Nephron (organoid): ENCODE measurements around the gene CELF2.

Experiments used
- H3K27ac Mint-ChIP-seq, 3 experiments: 2 replicates each; pipeline ENCODE4 v1.8.0; 2020; ENCODE audit warnings: mixed read lengths in 3 of 3, mild to moderate bottlenecking in 2 of 3, moderate library complexity in 1 of 3
- H3K27me3 Mint-ChIP-seq: 2 replicates; pipeline ENCODE4 v1.8.0; 2021; ENCODE audit warnings: low read depth, mild to moderate bottlenecking, moderate library complexity, mixed read lengths
- H3K36me3 Mint-ChIP-seq: 2 replicates; pipeline ENCODE4 v1.8.0; 2020; ENCODE audit warnings: low read depth, mixed read lengths
- H3K4me1 Mint-ChIP-seq: 2 replicates; pipeline ENCODE4 v1.8.0; 2020; ENCODE audit warnings: mixed read lengths
- H3K4me3 Mint-ChIP-seq, 3 experiments: 2 replicates each; pipeline ENCODE4 v1.8.0; 2020; ENCODE audit warnings: mild to moderate bottlenecking in 3 of 3, mixed read lengths in 3 of 3, moderate library complexity in 2 of 3
- H3K9me3 Mint-ChIP-seq: 2 replicates; pipeline ENCODE4 v1.8.0; 2020; ENCODE audit warnings: mixed read lengths
- CTCF ChIP-seq, 3 experiments: fragments of 200-600 bp; sonication (generic); IDR thresholded peaks; one replicate each; pipeline ENCODE4 v1.5.0; 2021; ENCODE audit warnings: antibody characterized with exemption in 3 of 3; ENCODE audit not compliant: unreplicated experiment in 3 of 3

Gene CELF2

GRCh38 chr10:11245510-11245909 is 227.8 kb downstream of the CELF2 start:
- no peak for TF ChIP-seq CTCF (IDR thresholded peaks at IDR 0.05; ENCODE audit: unreplicated experiment in 3 of 3)
- Mint-ChIP-seq H3K36me3 (no peaks in the 10 kb centered on the region), H3K4me3 (no peak overlapping the region), H3K27ac (no peak overlapping the region), H3K4me1 (peaks cover 53% of the 10 kb centered on the region), H3K27me3 (no peaks in the 10 kb centered on the region), H3K9me3 (no peaks in the 10 kb centered on the region)

DNA sequence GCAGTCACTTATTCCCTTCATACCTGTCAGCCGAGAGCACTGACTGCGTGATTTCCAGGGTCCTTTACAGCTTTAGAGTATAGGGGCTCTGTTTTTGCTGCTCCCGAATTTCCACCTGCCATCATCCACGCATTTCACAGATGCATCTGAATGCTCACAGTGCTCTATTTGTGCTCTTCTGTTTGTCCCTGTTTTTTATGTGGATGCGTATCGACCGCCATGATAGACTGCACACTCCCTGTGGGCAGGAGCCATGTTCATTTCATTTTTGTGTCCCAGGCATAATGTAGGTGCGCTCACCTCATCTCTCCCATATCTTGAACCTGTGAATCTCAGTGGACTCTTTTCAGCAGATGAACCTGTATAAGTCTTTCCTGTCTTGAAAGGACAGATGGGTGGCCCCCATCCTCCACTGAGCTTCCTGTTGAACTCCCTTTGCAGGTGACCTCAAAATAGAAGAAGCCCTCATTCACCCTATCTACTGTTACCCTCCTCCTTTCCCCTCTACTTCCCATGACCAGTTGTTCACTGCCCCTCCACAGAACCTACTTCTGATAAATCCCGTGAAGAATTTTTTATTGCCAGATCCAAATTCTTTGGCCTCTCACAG is 228.4 kb downstream of the CELF2 start:
- H3K4me1 Mint-ChIP-seq, result peaks cover 54% of the 10 kb centered on the region

GRCh38 chr10:11246752-11247467 is 229.2 kb downstream of the CELF2 start:
- Mint-ChIP-seq H3K4me3 (no peak overlapping the region), H3K36me3 (no peaks in the 10 kb centered on the region), H3K9me3 (no peaks in the 10 kb centered on the region), H3K27me3 (no peaks in the 10 kb centered on the region), H3K4me1 (peaks cover 55% of the 10 kb centered on the region), H3K27ac (no peak overlapping the region)
- TF ChIP-seq CTCF (IDR thresholded peaks at IDR 0.05; ENCODE audit: unreplicated experiment in 3 of 3), result no peak

More for the DNA sequence above, 228.4 kb downstream of the CELF2 start:
- Mint-ChIP-seq H3K36me3 (no peaks in the 10 kb centered on the region), H3K27ac (no peak overlapping the region), H3K27me3 (no peaks in the 10 kb centered on the region), H3K4me3 (no peak overlapping the region), H3K9me3 (no peaks in the 10 kb centered on the region)
- TF ChIP-seq CTCF (IDR thresholded peaks at IDR 0.05; ENCODE audit: unreplicated experiment in 3 of 3), result no peak

GRCh38 chr10:11249152-11249807 is 231.6 kb downstream of the CELF2 start:
- Mint-ChIP-seq H3K27ac (no peak overlapping the region), H3K36me3 (no peaks in the 10 kb centered on the region), H3K4me1 (peaks cover 47% of the 10 kb centered on the region), H3K27me3 (no peaks in the 10 kb centered on the region), H3K4me3 (no peak overlapping the region), H3K9me3 (no peaks in the 10 kb centered on the region)
- no peak for TF ChIP-seq CTCF (IDR thresholded peaks at IDR 0.05; ENCODE audit: unreplicated experiment in 3 of 3)

- H3K27me3 Mint-ChIP-seq, result no peaks in the 10 kb centered on the region
- no peaks in the 10 kb centered on the region for H3K36me3 Mint-ChIP-seq
- H3K27ac Mint-ChIP-seq, result no peak overlapping the region
- no peaks in the 10 kb centered on the region for H3K9me3 Mint-ChIP-seq
- H3K4me1 Mint-ChIP-seq, result peaks cover 49% of the 10 kb centered on the region
- H3K4me3 Mint-ChIP-seq, result no peak overlapping the region
- no peak for TF ChIP-seq CTCF (IDR thresholded peaks at IDR 0.05; ENCODE audit: unreplicated experiment in 3 of 3)
These were observed 232.1 kb downstream of the CELF2 start for GRCh38 chr10:11249808-11250195.
